Natural killer cell (primary cell): ENCODE data around the gene C4A. TPM values are rescaled to one million over a fixed set of nuclear protein-coding genes. Genes with fewer than 3 reads are reported as not detected.

Source experiments
- ATAC-seq, 3 donors: fragments of 150-1000 bp in 2 of 3; fragments of 200-7000 bp in 1 of 3; cut with Tn5 transposase; 1 replicate in 1 of 3; 2 replicates in 2 of 3; pipeline ENCODE4 v1.10.0; 2021; ENCODE audit warnings: mild to moderate bottlenecking in 2 of 3, moderate library complexity in 2 of 3
- DNase-seq, 2 donors: peaks; one replicate each; pipeline versions ENCODE4 v3.0.0 to v3.0.0-alpha.2; 2013 to 2021; ENCODE audit warnings: mixed read lengths in 1 of 2
- H3K27ac ChIP-seq: one replicate; pipeline ENCODE4 v1.5.1; 2013; ENCODE audit warnings: mild to moderate bottlenecking, low read length
- H3K27me3 ChIP-seq: one replicate; pipeline ENCODE4 v1.6.1; 2013; ENCODE audit warnings: low read length; ENCODE audit not compliant: control insufficient read depth, insufficient read depth
- H3K36me3 ChIP-seq: one replicate; pipeline ENCODE4 v1.6.1; 2013; ENCODE audit warnings: low read length; ENCODE audit not compliant: control insufficient read depth, insufficient read depth
- H3K4me1 ChIP-seq: one replicate; pipeline ENCODE4 v1.6.1; 2013; ENCODE audit warnings: low read length; ENCODE audit not compliant: control insufficient read depth, insufficient read depth
- H3K4me3 ChIP-seq: one replicate; pipeline ENCODE4 v1.5.1; 2013; ENCODE audit warnings: low read length
- H3K9me3 ChIP-seq: one replicate; pipeline ENCODE4 v1.6.1; 2013; ENCODE audit warnings: low read length; ENCODE audit not compliant: control insufficient read depth, insufficient read depth
- H3K27ac Mint-ChIP-seq, 2 donors: one replicate each; pipeline ENCODE4 v1.8.0; 2022; ENCODE audit warnings: mild to moderate bottlenecking in 2 of 2, mixed read lengths in 2 of 2, moderate library complexity in 1 of 2
- H3K27me3 Mint-ChIP-seq, 2 donors: one replicate each; pipeline ENCODE4 v1.8.0; 2022; ENCODE audit warnings: low read depth in 2 of 2, mixed read lengths in 2 of 2
- H3K36me3 Mint-ChIP-seq: one replicate; pipeline ENCODE4 v1.8.0; 2022; ENCODE audit warnings: mixed read lengths
- H3K4me1 Mint-ChIP-seq, 2 donors: one replicate each; pipeline ENCODE4 v1.8.0; 2022; ENCODE audit warnings: mixed read lengths in 2 of 2
- H3K4me3 Mint-ChIP-seq: one replicate; pipeline ENCODE4 v1.8.0; 2022; ENCODE audit warnings: mild to moderate bottlenecking, moderate library complexity, mixed read lengths
- H3K9me3 Mint-ChIP-seq, 2 donors: one replicate each; pipeline ENCODE4 v1.8.0; 2022; ENCODE audit warnings: mixed read lengths in 2 of 2
- CTCF ChIP-seq: fragments of 200-600 bp; IDR thresholded peaks from one replicate; pipeline ENCODE4 v1.8.0; 2022; ENCODE audit warnings: antibody characterized with exemption
- WGBS: methylation state at CpG from one replicate; pipeline ENCODE4 v1.1.7; 2013; ENCODE audit warnings: missing lambda C conversion rate; ENCODE audit not compliant: insufficient coverage; 5-methylcytosine and 5-hydroxymethylcytosine counted together
- intact Hi-C: fragments of 100-400 bp; cut with micrococcal nuclease; formaldehyde crosslinking; loops from one replicate; pipeline ENCODE4 v1.14.2; 2022
- total RNA-seq, 4 donors: library from RNA; stranded (reverse); fragments of 120-200 nt in 1 of 4; gene quantifications; one replicate each; pipeline versions ENCODE4 v1.2.3 to v1.2.4, GENCODE V29; 2013 to 2022

The C4A gene
- total RNA-seq, 3 donors from 2014 or later (not counting 1 experiment from before 2014, with no cell fraction given), result 5.0 to 8.2 (median 5.4) TPM

DNA sequence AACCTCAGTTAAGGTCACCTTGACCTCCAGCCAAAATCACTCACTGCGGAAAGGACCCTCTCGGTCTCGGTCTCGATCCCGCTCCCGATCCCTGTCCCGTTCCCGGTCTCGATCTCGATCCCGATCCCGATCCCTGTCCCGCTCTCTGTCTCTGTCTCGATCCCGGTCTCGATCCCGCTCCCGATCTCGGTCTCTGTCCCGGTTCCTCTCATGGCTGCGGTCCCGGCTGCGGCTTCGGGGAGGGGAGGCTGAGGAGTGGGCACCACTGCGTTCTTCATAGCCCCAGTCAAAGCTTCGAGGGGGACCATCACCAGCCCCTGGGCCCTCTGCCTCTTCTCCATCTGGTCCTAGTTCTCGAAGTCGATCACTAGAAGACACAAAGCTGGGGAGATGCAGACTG lies 27.3 kb upstream of the C4A start:
- Histone ChIP-seq H3K4me1 (peaks cover 12% of the 10 kb centered on the region), H3K27ac (no peak overlapping the region), H3K36me3 (peaks cover 43% of the 10 kb centered on the region), H3K9me3 (no peaks in the 10 kb centered on the region), H3K27me3 (no peaks in the 10 kb centered on the region), H3K4me3 (no peak overlapping the region)
- intact Hi-C loops, result no loop called here
- Mint-ChIP-seq H3K36me3 (peaks cover 14% of the 10 kb centered on the region), H3K27me3 (no peaks in the 10 kb centered on the region), H3K9me3 (no peaks in the 10 kb centered on the region), H3K4me1 (peaks cover 22 to 26% of the 10 kb centered on the region in 2 donors), H3K4me3 (no peak overlapping the region), H3K27ac (peak overlapping the region in 1 of 2 donors; percentile 47)
- WGBS, result 97% methylated on average over 28 of the region's 28 CpGs
- TF ChIP-seq CTCF, result no peak
- no peak for ATAC-seq
- DNase-seq, result no peak

DNA sequence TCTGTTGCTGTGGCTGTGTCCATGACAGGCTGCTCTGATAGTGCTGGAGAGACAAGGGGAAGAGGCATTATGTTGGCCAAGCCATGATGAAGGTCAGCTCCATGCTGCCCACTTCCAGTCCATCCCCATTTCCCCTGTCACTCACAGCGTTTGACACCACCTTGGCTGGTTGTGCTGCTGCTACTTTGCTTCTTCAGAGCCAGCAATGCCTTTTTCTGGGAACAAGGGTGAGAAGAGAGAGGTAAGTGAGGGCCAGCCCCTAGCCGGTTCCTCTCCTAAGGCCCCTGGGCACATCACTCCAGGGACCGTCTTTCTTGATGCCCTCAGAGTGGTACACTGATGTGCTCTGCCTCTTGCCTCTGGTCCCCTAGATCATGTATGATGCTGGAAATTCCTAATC lies 25.1 kb upstream of the C4A start:
- peaks cover 22% of the 10 kb centered on the region for H3K4me1 ChIP-seq
- no peaks in the 10 kb centered on the region for H3K9me3 ChIP-seq
- H3K27me3 Mint-ChIP-seq, result no peaks in the 10 kb centered on the region
- intact Hi-C loops, result loop anchor here (5.0 kb wide), 1 partner anchor 59 kb away; the partner anchor contains the start of gene EHMT2
- peaks cover 14% of the 10 kb centered on the region for H3K36me3 Mint-ChIP-seq
- H3K36me3 ChIP-seq, result peaks cover 60% of the 10 kb centered on the region
- no peak for TF ChIP-seq CTCF
- H3K4me3 Mint-ChIP-seq, result peak overlapping the region; percentile 96
- peak overlapping the region; percentile 97 to 98 for H3K27ac Mint-ChIP-seq
- WGBS, result 93% methylated on average over 3 of the region's 3 CpGs
- ATAC-seq (no peak), DNase-seq (no peak)
- H3K4me1 Mint-ChIP-seq, result peaks cover 25 to 39% of the 10 kb centered on the region in 2 donors
- no peaks in the 10 kb centered on the region for H3K9me3 Mint-ChIP-seq
- no peak overlapping the region for H3K27ac ChIP-seq
- H3K27me3 ChIP-seq, result no peaks in the 10 kb centered on the region
- H3K4me3 ChIP-seq, result no peak overlapping the region

DNA sequence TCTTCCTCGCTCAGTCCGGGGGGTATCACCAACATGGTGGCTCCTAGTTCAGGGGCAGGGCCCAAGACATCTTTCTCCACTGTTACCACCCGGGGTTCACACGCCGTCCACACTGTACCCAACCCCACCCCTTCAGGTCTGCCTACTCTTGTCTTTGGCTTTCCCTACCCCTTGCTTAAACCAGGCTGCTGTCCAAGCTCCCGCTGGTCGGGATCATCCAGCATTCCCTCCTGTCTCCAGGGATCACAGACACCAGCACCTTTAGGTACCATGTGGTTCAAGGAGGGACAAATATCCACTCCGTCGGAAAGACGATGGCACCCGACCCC lies 23.5 kb upstream of the C4A start:
- Histone ChIP-seq H3K4me3 (peak overlapping the region; percentile 70), H3K4me1 (peaks cover 22% of the 10 kb centered on the region), H3K36me3 (peaks cover 63% of the 10 kb centered on the region), H3K9me3 (no peaks in the 10 kb centered on the region), H3K27ac (peak overlapping the region; percentile 88), H3K27me3 (no peaks in the 10 kb centered on the region)
- ATAC-seq, result peak; percentile 0 to 4 (median 2)
- Mint-ChIP-seq H3K36me3 (peaks cover 14% of the 10 kb centered on the region), H3K27ac (peak overlapping the region; percentile 97 to 98), H3K9me3 (no peaks in the 10 kb centered on the region), H3K27me3 (no peaks in the 10 kb centered on the region), H3K4me3 (peak overlapping the region; percentile 96), H3K4me1 (peaks cover 31 to 43% of the 10 kb centered on the region in 2 donors)
- WGBS, result 11% methylated on average over 11 of the region's 11 CpGs
- DNase-seq, result no peak
- TF ChIP-seq CTCF, result no peak
- intact Hi-C loops, result loop anchor here (1.0 to 5.0 kb wide), 2 partner anchors 14 to 61 kb away; partner anchors contain the start of genes DXO and EHMT2
